Inflammatory macrophage treated with lipopolysaccharide for 4 hours (primary cell): ENCODE results near the gene NXN.
A peak's percentile ranks its signal among the peaks of the same experiment; 100 is the strongest.
"Not testable (repeated sequence)": the region's sequence is repeated elsewhere in the genome, so short reads cannot be mapped to it uniquely, and the experiment has no call there.

Experiments
- DNase-seq: peaks from one replicate; pipeline ENCODE4 v3.0.0-alpha.2; 2020

Gene NXN

GRCh38 chr17:1005361-1005946 lies 25.9 kb upstream of the NXN start:
- no peak for DNase-seq

- DNase-seq: no peak
These were observed 25.3 kb upstream of the NXN start for GRCh38 chr17:1004769-1005295.

DNA sequence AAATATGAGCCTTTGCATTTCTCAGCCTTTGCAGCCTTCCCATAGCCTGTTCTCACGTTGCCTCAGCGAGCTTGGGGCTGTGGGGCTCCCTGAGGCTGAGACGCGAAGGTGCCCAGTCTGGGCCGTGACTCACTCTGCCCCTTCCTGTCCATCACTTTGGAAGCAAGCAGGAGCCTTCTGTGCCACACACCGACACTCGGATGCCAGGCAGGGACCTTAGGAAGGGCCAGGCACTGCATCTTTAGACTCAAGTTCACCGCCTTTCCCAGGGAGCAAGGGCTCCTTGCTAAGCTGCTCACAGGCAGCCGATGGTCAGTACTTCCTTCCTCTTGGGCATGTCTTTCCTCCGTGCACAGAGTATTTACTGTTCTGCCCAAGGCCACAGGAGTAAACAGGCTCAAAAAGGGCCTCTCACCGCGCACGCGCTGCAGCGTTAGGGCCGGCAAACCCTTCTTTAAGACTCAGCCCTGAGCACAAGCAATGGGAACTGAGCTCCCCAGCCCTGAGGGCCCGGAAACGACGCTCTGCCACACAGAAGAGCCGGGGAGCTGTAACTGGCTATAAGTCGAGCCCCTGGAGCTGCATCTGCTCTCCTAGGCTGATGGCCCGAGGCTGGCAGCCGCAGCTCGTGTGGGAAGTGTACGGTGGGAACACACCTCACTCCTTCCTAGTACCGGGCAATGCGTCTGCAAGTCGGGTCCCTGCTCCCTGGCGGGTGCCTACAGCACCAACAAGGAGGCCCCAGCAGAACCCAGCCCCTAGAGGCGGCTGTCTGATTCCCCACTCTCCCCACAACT lies 24.6 kb upstream of the NXN start:
- no peak for DNase-seq

DNA sequence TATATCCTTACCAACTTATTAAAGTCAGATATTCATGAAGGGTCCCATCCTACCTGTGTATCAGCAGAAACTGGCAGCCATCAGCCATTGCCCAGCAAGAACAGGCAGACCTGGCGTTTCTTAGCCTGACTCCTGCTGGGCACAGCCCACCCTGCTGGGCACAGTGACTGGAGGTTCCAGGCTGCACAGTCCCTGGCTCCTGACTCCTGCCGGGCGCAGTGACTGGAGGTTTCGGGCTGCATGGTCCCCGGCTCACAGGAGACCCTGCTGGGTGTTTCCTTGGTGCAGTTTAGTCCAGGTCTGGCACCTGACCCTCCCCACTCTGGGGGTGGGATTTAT lies 24.0 kb upstream of the NXN start:
- DNase-seq: no peak

DNA sequence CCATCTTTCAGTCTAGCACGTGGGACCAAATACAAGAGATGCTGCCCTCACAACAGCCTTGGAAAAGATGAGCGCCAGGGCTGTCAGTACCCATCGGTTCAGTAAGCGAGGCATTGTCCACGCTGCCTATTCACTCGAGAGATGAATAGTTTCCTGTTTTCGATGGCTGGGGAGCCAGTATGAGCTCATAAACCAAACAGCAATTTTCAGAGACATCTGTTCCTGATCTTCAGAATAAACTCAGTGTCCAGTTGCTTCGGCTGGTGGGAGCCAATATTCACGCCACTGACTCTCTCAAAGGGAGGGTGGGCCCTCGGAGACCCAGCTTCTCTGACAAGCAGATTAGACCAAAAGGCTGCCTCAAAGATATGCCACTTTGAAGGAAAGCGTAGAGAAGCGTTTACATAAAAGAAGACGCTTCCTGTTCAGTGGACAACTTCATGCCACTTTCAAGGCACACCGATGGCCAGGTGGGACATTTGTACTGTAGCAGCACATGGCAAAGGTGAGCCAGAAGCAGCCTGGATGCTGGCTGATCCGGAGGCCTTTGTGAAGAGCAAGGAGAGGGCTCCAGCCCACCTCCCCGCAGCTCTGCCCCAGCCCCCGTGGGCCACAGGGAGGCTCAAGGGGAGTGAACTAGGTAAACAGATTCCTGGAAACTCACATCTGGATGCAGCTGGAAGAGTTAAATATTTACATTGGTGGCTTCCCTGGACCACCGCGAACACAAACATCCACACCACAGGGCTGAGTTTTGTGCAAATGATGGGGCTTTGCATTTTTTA lies 23.4 kb upstream of the NXN start:
- no peak for DNase-seq

DNA sequence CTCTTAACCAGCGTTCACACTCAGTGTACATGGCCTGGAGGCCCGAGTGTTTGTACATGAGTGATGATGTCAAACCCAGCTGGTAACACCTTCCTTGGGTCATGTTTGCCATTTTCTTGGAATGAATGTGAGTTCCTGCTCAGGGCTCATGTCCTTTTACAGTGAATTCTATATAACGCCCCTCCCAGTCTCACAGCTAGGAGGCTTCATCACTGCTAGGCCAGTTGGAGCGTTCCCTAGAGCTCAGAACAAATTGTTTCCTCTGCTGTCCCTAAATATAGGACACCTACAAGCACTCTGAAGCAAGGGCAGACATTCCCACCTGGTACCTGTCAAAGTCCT lies 22.8 kb upstream of the NXN start:
- no peak for DNase-seq

DNA sequence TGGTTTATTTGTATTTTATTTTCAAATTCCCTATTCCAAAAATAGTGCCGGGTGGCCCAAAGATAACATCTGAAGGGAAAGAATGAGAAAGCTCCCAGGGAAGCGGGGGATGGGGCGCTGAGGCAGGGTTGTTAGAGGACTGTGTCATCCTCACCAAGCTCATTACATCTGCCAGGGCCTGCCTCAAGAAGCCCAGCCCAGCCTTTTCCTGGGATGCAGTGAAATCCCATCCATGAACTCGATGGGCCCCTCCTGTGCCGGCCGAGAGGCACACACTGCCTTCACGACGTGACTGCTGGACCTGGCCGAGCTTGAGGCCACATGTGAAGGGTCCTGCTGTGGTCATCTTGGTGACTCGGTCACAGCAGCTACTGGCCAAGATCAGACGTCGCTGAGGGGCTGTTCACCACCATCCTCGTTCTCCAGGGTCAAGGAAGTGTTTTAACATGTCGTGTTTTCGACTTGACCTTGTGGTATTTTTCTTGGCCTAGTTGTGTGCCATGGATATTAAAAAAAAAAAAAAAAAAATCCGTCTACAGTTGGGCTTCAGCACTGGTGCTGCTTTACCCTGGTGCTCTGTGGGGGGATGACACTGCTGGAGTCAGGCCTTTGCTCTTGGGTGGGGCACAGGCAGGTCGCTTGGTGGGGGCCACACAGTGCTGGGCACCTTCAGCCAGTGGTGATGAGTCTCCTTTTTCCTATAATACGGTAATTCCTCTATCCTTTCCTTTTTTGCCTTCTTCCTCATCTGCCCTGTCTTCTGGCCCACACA lies 22.2 kb upstream of the NXN start:
- DNase-seq: no peak

DNA sequence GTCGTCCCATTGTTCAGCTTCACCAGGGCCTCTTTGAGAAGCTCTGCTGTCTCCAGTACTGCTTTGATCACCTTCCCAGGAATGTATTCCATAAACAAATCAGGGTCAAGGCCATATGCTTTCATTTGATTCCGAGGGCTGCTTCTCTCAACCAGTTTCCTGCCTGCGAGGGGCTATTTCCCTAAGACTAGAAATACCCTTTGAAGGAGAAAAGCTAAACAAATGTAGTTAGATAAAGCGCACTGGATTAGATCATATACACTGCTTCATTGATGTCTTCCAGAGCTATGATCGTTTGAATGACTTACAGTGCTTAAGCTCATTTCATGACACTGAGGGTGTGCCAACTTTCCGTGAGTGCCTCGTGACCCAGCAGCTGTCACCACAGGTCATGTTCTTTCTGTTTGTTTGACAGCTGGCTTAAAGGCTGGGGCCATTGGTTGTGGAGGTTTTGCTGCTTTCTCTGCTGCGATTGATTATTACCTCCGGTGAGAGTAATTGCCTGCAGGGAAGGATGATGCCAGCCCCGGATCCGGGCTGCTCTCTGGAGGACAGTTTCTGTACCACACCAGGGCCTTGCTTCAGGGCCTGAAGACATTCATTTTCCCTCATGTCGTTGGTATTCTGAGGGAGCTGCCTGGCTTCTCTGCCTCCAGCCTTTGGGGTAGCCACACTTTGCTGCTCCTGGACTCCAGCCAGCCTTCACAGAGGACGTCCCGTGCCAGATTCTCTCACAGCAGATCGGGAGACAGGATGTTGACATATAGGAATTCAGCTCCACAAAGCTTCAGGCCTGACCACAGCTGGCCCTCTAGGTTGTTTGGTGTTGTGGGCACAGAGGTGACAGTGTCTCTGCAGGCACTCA lies 21.3 kb upstream of the NXN start:
- DNase-seq: no peak

DNA sequence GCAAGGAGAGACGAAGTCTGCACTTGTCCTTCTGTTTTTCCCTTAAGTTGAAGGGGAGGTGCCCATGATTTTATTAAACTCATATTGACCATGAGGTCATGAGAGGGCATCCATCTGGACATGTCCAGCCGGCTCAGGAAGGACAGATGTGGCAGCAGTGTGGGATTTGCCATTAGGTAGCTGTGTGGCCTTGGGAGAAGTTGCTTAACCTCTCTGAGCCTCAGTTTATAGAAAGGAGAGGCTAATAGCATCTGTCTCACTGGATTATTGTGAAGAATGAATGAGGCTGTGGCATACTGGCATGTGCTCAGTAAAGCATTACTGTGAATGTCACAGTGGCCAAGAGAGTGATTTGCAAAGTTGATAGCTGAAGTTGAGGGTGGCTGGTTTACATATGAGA lies 18.5 kb upstream of the NXN start:
- no peak for DNase-seq

DNA sequence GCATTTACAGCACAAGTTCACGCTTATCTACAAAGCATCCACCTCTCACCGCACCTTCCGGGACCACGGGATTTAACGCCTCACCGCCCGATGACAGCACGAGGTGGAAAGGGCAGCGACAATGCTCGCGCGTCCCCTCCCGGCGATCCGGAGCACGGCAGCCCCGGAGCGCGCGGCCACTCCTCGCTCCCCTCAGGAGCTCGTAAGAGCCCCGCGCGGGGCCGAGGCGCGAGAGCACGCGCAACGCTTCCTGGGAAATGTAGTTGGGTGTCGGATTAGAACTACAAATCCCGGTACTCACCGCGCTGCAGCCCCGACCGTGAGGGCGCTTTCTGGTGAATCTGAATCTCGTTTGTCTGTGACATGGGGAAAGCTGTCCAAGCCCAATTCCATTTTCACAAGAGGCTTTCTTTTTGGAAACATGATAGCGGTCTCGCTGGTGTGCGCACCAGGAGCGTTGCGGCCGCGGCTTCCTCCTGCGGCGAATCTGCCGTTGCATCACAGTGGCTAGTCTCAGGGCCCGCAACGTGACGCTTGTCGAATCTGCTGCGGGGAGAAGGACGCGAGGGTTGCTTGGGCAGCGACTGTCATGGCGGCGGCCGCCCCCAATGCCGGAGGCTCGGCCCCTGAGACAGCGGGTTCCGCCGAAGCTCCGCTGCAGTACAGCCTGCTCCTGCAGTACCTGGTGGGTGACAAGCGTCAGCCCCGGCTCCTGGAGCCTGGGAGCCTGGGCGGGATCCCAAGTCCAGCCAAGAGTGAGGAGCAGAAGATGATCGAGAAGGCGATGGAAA lies 17.2 kb upstream of the NXN start, which contains the start of gene TIMM22:
Gene TIMM22, plus strand, starts transcription at position 576 of the 791 bp plus-strand sequence. Its CDS starts 14 bp downstream, at position 590.
- DNase-seq: peak; percentile 96

- DNase-seq: not testable (repeated sequence)
These were observed 15.7 kb upstream of the NXN start for GRCh38 chr17:995324-995723.

DNA sequence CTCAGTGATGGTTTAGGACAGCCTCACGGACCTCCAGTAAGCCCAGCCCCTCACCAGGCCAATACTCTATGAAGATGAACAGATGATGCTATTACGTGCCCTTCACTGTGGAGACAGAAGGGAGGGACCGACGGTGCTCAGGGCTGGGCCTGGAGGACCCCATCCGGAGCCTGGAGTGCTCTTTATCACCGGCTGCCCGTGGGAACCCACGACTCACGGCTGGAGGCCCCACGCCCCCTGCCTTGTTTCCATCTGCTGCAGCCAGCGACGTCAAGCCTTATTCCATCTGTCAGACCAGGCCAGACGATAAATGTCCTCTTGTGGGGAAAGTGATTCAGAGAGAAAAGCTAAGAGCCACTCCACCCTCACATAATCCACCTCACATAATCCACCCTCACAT lies 13.4 kb upstream of the NXN start:
- DNase-seq: no peak

- no peak for DNase-seq
These were observed 9.0 kb upstream of the NXN start for GRCh38 chr17:988561-988960.

DNA sequence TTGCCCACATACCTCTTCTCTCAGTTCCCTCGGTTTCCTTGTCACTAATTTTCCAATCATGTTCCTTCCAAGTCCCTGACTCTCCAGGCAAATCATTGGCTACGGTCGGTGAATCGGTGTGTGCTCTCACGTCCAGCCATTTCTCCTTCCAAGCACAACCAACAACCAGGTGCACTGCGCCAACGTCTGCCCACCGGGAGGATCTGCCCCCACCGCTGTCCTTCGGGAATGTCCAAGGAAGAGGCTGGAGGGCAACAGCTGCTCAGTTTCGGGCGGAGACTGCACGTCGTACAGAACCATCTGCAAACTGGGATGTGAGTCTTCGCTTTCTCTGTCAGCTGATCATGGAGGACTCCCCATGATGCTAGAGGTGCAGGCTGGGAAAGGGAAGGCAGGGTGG lies 8.4 kb upstream of the NXN start:
- DNase-seq: no peak

DNA sequence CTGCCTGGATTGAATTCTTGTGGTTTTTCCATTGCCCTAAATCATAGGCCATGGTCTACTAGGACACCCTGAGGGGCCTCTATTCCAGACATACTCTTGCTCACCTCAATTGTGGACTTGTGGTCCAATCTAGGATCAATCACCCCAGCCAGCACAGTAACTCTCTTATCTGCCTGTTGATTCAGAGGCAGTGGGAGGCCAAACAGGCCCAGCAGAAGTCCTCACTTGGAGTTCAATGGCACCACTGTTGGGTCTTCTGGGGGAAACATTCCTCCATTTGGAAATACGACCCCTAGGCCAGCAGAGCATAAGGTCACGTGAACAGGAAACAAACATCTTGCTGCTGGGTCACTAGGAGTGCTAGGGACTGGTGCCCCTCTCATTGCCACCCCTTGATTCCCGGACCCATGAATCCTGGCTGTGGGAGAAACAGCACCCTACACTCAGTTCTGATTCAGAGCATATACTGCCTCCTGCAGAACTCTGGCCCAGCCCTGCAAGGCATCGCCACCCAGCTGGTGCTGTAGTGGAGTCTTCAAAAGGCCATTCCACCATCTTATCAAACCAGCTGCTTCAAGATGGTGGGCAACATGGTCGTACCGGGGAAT lies 6.8 kb upstream of the NXN start:
- DNase-seq: no peak

- DNase-seq: no peak
These were observed 4.3 kb upstream of the NXN start for GRCh38 chr17:983921-984320.

DNA sequence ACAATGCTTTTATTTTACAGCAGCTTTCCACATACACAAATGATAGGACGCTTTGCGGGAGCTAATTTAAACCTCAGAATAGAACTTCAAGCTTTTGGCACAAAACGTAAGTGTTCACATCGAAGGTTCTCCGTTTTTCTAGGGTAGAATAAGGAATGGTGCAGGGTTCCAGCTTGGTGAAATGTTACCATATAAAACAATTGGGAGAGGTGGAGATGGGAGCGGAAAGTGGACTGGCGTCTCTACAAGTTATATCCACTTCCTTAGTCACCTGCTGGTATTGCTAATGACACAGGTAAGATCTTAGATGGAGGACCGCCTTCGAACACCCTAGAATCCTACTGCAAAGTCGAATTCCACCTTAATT lies 1.7 kb upstream of the NXN start:
- DNase-seq: no peak

GRCh38 chr17:980406-981291 lies 1.1 kb upstream of the NXN start:
- DNase-seq: peak; percentile 84

DNA sequence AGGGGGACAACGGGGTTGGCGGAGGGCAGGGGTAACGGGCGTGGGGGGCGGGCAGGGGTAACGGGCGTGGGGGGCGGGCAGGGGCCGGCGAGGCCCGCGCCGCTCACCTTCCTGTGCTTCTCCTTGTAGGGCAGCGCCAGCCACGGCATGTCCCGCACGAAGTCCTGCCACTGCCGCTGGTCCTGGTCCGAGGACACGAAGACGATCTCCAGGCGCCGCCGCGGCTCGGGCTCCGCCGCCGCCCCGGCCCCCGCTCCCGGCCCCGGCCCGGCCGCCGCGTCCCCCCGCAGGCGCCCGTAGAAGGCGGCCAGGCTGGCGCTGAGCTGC lies 401 bp downstream of the NXN start:
- DNase-seq: no peak
